Adrenal gland (tissue), 12 donors: ENCODE data around the gene DNAH9. TPM values are rescaled to one million over a fixed set of nuclear protein-coding genes. Genes with fewer than 3 reads are reported as not detected.

ENCODE experiments used
- DNase-seq, 7 donors: peaks; one replicate each; pipeline ENCODE4 v3.0.0-alpha.2; 2019 to 2020
- H3K27ac ChIP-seq, 5 donors: fragments of 200-600 bp; sonication (generic) in 4 of 5; 1 replicate in 3 of 5; 2 replicates in 2 of 5; pipeline versions ENCODE4 v1.5.1 to v1.8.0; 2016 to 2020; ENCODE audit warnings: mild to moderate bottlenecking in 1 of 5
- H3K27me3 ChIP-seq: fragments of 200-600 bp; 2 replicates; pipeline ENCODE4 v1.8.0; 2021
- H3K36me3 ChIP-seq, 2 donors: fragments of 200-600 bp; replicated peaks in 1 of 2; 1 replicate in 1 of 2; 2 replicates in 1 of 2; pipeline versions ENCODE4 v1.5.1 to v1.8.0; 2018 to 2022
- H3K4me1 ChIP-seq, 2 donors: fragments of 200-600 bp; replicated peaks in 1 of 2; 1 replicate in 1 of 2; 2 replicates in 1 of 2; pipeline versions ENCODE4 v1.5.1 to v1.8.0; 2018 to 2021
- H3K4me3 ChIP-seq, 4 donors: fragments of 200-600 bp; sonication (generic) in 3 of 4; one replicate each; pipeline ENCODE4 v1.5.1; 2016 to 2018
- H3K9me3 ChIP-seq, 3 donors: fragments of 200-600 bp; sonication (generic) in 1 of 3; replicated peaks in 1 of 3; 1 replicate in 2 of 3; 2 replicates in 1 of 3; pipeline versions ENCODE4 v1.5.1 to v1.8.0; 2016 to 2021
- POLR2A ChIP-seq, 2 donors: fragments of 450-650 bp; IDR thresholded peaks; one replicate each; pipeline ENCODE4 v1.6.1; 2017; ENCODE audit warnings: antibody characterized with exemption in 2 of 2, mild to moderate bottlenecking in 2 of 2, moderate library complexity in 1 of 2
- WGBS, 4 donors: extraction: QIAGEN DNeasy Blood & Tissue Kit in 2 of 4; methylation state at CpG; one replicate each; pipeline versions ENCODE4 v1.1.5 to v1.1.7; 2013 to 2017; 5-methylcytosine and 5-hydroxymethylcytosine counted together
- intact Hi-C, 2 donors: fragments of 100-400 bp; cut with DNase I; formaldehyde crosslinking; loops; one replicate each; pipeline versions ENCODE4 v1.14.1 to v1.15.0; 2022 to 2023
- polyA plus RNA-seq, 3 donors: library from polyadenylated mRNA; stranded (reverse); fragments of 200-250 nt in 2 of 3; fragments of 350-450 nt in 1 of 3; fragmentation: Illumina TruSeq in 1 of 3; extraction: RNeasy Lipid Tissue Mini Kit (QIAGEN cat#74804) in 1 of 3; gene quantifications; one replicate each; pipeline ENCODE4 v1.2.3, GENCODE V29; 2013 to 2014
- total RNA-seq, 9 donors: library from RNA; depleted of rRNA in 4 of 9; stranded (reverse); fragments of >200 nt in 4 of 9; fragments of 120-200 nt in 1 of 9; fragmentation: NEBNext Ultra II Directional in 1 of 9; extraction: Animal tissue kit (Norgen Biotek cat#: 25700) in 1 of 9; gene quantifications; one replicate each; pipeline versions ENCODE4 v1.1.0 to v1.2.4, GENCODE V29; 2013 to 2023
- TF ChIP-seq, protein P1 (sequence below), 6 experiments: fragments of 450-650 bp in 4 of 6; fragments of 200-600 bp in 2 of 6; sonication (generic) in 1 of 6; IDR thresholded peaks; 1 replicate in 5 of 6; 2 replicates in 1 of 6; pipeline versions ENCODE4 v1.5.1 to v1.8.0; 2016 to 2021; ENCODE audit warnings: antibody characterized with exemption in 6 of 6, mild to moderate bottlenecking in 2 of 6, moderate library complexity in 1 of 6
- donor health status: healthy with polysubstance abuse.
- donor health status: Bipolar disorder and iron deficiency.
- donor health status: DM: yes; HTN: yes; CAD: no.
- donor health status: DM: no; HTN: no; CAD: no.
- donor health status: DM: no; HTN: no; CAD: no.
- donor health status: DM: yes; HTN: yes; CAD: no.

DNAH9 gene
- total and polyA plus RNA-seq, 12 donors: 0.28 to 3.5 (median 1.2) TPM

GRCh38 chr17:11557727-11558452, 40.4 kb upstream of the DNAH9 start:
- H3K9me3 ChIP-seq: no peaks in the 10 kb centered on the region
- 90 to 94% (median 92%) methylated on average over 29 to 46 of the region's 46 CpGs for WGBS, 4 donors
- intact Hi-C loops: no loop called here
- H3K4me1 ChIP-seq: no peaks in the 10 kb centered on the region
- H3K27ac ChIP-seq: no peak overlapping the region
- H3K36me3 ChIP-seq: no peaks in the 10 kb centered on the region
- no peak overlapping the region for H3K4me3 ChIP-seq
- no peaks in the 10 kb centered on the region for H3K27me3 ChIP-seq
- no peak for TF ChIP-seq POLR2A (IDR thresholded peaks at IDR 0.05)
- TF ChIP-seq, protein P1, sequence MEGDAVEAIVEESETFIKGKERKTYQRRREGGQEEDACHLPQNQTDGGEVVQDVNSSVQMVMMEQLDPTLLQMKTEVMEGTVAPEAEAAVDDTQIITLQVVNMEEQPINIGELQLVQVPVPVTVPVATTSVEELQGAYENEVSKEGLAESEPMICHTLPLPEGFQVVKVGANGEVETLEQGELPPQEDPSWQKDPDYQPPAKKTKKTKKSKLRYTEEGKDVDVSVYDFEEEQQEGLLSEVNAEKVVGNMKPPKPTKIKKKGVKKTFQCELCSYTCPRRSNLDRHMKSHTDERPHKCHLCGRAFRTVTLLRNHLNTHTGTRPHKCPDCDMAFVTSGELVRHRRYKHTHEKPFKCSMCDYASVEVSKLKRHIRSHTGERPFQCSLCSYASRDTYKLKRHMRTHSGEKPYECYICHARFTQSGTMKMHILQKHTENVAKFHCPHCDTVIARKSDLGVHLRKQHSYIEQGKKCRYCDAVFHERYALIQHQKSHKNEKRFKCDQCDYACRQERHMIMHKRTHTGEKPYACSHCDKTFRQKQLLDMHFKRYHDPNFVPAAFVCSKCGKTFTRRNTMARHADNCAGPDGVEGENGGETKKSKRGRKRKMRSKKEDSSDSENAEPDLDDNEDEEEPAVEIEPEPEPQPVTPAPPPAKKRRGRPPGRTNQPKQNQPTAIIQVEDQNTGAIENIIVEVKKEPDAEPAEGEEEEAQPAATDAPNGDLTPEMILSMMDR (IDR thresholded peaks at IDR 0.05): no peak
- DNase-seq: no peak

- no peaks in the 10 kb centered on the region for H3K9me3 ChIP-seq
- no peaks in the 10 kb centered on the region for H3K36me3 ChIP-seq
- H3K27ac ChIP-seq: no peak overlapping the region
- intact Hi-C loops: no loop called here
- no peaks in the 10 kb centered on the region for H3K27me3 ChIP-seq
- no peak for DNase-seq
- no peak for TF ChIP-seq POLR2A (IDR thresholded peaks at IDR 0.05)
- TF ChIP-seq, protein P1 (IDR thresholded peaks at IDR 0.05): no peak
- H3K4me1 ChIP-seq: no peaks in the 10 kb centered on the region
- WGBS, 4 donors: 88 to 91% (median 90%) methylated on average over 10 of the region's 10 CpGs
- H3K4me3 ChIP-seq: no peak overlapping the region
Measured at GRCh38 chr17:11558681-11559234, 39.5 kb upstream of the DNAH9 start.

GRCh38 chr17:11559601-11560000, 38.7 kb upstream of the DNAH9 start:
- Histone ChIP-seq H3K9me3 (no peaks in the 10 kb centered on the region), H3K36me3 (no peaks in the 10 kb centered on the region), H3K27me3 (no peaks in the 10 kb centered on the region), H3K4me3 (no peak overlapping the region), H3K4me1 (no peaks in the 10 kb centered on the region), H3K27ac (no peak overlapping the region)
- intact Hi-C loops: no loop called here
- TF ChIP-seq, protein P1 (IDR thresholded peaks at IDR 0.05): no peak
- DNase-seq: no peak
- 65 to 80% (median 77%) methylated on average over 1 to 7 of the region's 7 CpGs for WGBS, 4 donors

GRCh38 chr17:11561281-11561680, 37.0 kb upstream of the DNAH9 start:
- intact Hi-C loops: no loop called here
- Histone ChIP-seq H3K4me1 (no peaks in the 10 kb centered on the region), H3K4me3 (no peak overlapping the region), H3K36me3 (no peaks in the 10 kb centered on the region), H3K27ac (no peak overlapping the region), H3K9me3 (no peaks in the 10 kb centered on the region), H3K27me3 (no peaks in the 10 kb centered on the region)
- TF ChIP-seq, protein P1 (IDR thresholded peaks at IDR 0.05): no peak
- TF ChIP-seq POLR2A (IDR thresholded peaks at IDR 0.05): no peak
- WGBS, 4 donors: 79 to 94% (median 85%) methylated on average over 1 of the region's 1 CpG
- no peak for DNase-seq
